Duodenal mucosa (tissue), 2 donors: ENCODE results near the gene EPHB2.

Experiments
- H3K27ac ChIP-seq: one replicate; pipeline ENCODE4 v1.7.0; 2013; ENCODE audit warnings: low read depth, low read length
- H3K27me3 ChIP-seq, 2 donors: one replicate each; pipeline ENCODE4 v1.7.0; 2013; ENCODE audit warnings: low read length in 2 of 2, control low read depth in 1 of 2; ENCODE audit not compliant: insufficient read depth in 2 of 2, control insufficient read depth in 1 of 2
- H3K36me3 ChIP-seq, 2 donors: one replicate each; pipeline ENCODE4 v1.7.0; 2013; ENCODE audit warnings: low read length in 2 of 2, control low read depth in 1 of 2; ENCODE audit not compliant: insufficient read depth in 2 of 2, control insufficient read depth in 1 of 2
- H3K4me1 ChIP-seq, 2 donors: one replicate each; pipeline ENCODE4 v1.7.0; 2013; ENCODE audit warnings: low read length in 2 of 2, control low read depth in 1 of 2; ENCODE audit not compliant: insufficient read depth in 2 of 2, control insufficient read depth in 1 of 2
- H3K4me3 ChIP-seq, 2 donors: one replicate each; pipeline ENCODE4 v1.7.0; 2013; ENCODE audit warnings: low read length in 2 of 2, low read depth in 1 of 2
- H3K9ac ChIP-seq, 2 donors: one replicate each; pipeline ENCODE4 v1.7.0; 2013; ENCODE audit warnings: low read length in 2 of 2, low read depth in 1 of 2
- H3K9me3 ChIP-seq, 2 donors: one replicate each; pipeline ENCODE4 v1.7.0; 2013; ENCODE audit warnings: low read length in 2 of 2, control low read depth in 1 of 2; ENCODE audit not compliant: control insufficient read depth in 1 of 2

The EPHB2 gene

GRCh38 chr1:22777388-22778057 is 66.9 kb downstream of the EPHB2 start:
- Histone ChIP-seq H3K27ac (no peak overlapping the region), H3K36me3 (no peaks in the 10 kb centered on the region), H3K9ac (no peak overlapping the region), H3K4me1 (peaks cover 7 to 24% of the 10 kb centered on the region in 2 donors), H3K27me3 (no peaks in the 10 kb centered on the region), H3K4me3 (no peak overlapping the region), H3K9me3 (no peaks in the 10 kb centered on the region)

GRCh38 chr1:22778408-22778807 is 67.8 kb downstream of the EPHB2 start:
- H3K27ac ChIP-seq, result no peak overlapping the region
- no peaks in the 10 kb centered on the region for H3K9me3 ChIP-seq
- no peak overlapping the region for H3K4me3 ChIP-seq
- H3K27me3 ChIP-seq, result no peaks in the 10 kb centered on the region
- H3K36me3 ChIP-seq, result peaks cover 0 to 5% of the 10 kb centered on the region in 2 donors
- H3K9ac ChIP-seq, result no peak overlapping the region
- peaks cover 7 to 24% of the 10 kb centered on the region in 2 donors for H3K4me1 ChIP-seq

- H3K9ac ChIP-seq, result no peak overlapping the region
- no peak overlapping the region for H3K4me3 ChIP-seq
- H3K4me1 ChIP-seq, result peaks cover 7 to 19% of the 10 kb centered on the region in 2 donors
- H3K36me3 ChIP-seq, result peaks cover 0 to 6% of the 10 kb centered on the region in 2 donors
- H3K9me3 ChIP-seq, result no peaks in the 10 kb centered on the region
- H3K27ac ChIP-seq, result no peak overlapping the region
- no peaks in the 10 kb centered on the region for H3K27me3 ChIP-seq
Observed at GRCh38 chr1:22778862-22779520, 68.4 kb downstream of the EPHB2 start.

DNA sequence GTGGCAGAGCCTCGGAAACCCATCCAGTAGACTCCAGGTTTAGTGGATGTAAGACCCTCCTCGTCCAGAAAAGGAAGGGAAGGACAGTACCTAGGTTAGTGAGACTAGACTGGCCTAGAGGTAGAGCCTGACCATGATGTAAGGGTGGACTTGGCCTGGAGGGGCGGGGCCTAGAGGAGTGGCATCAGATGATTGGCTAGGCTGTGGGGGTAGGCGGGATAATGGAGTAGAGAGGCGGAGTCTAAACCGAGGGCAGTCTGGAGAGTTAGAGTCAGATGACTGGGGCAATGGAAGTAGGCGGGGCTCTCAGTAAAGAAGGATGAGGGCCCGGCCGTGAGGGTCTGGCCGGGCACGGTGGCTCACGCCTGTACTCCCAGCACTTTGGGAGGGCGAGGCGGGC is 70.1 kb downstream of the EPHB2 start:
- H3K27me3 ChIP-seq, result no peaks in the 10 kb centered on the region
- no peak overlapping the region for H3K27ac ChIP-seq
- no peak overlapping the region for H3K9ac ChIP-seq
- H3K4me1 ChIP-seq, result peaks cover 7 to 13% of the 10 kb centered on the region in 2 donors
- H3K9me3 ChIP-seq, result no peaks in the 10 kb centered on the region
- no peak overlapping the region for H3K4me3 ChIP-seq
- peaks cover 0 to 21% of the 10 kb centered on the region in 2 donors for H3K36me3 ChIP-seq

- Histone ChIP-seq H3K4me3 (no peak overlapping the region), H3K9me3 (no peaks in the 10 kb centered on the region), H3K9ac (no peak overlapping the region), H3K4me1 (peaks cover 7 to 8% of the 10 kb centered on the region in 2 donors), H3K36me3 (peaks cover 0 to 28% of the 10 kb centered on the region in 2 donors), H3K27ac (no peak overlapping the region), H3K27me3 (no peaks in the 10 kb centered on the region)
Observed at GRCh38 chr1:22781483-22781882, 70.8 kb downstream of the EPHB2 start.

GRCh38 chr1:22782406-22782805 is 71.8 kb downstream of the EPHB2 start:
- Histone ChIP-seq H3K27me3 (no peaks in the 10 kb centered on the region), H3K36me3 (peaks cover 0 to 35% of the 10 kb centered on the region in 2 donors), H3K9me3 (no peaks in the 10 kb centered on the region), H3K9ac (no peak overlapping the region), H3K27ac (no peak overlapping the region), H3K4me3 (no peak overlapping the region), H3K4me1 (peaks cover 7 to 8% of the 10 kb centered on the region in 2 donors)

DNA sequence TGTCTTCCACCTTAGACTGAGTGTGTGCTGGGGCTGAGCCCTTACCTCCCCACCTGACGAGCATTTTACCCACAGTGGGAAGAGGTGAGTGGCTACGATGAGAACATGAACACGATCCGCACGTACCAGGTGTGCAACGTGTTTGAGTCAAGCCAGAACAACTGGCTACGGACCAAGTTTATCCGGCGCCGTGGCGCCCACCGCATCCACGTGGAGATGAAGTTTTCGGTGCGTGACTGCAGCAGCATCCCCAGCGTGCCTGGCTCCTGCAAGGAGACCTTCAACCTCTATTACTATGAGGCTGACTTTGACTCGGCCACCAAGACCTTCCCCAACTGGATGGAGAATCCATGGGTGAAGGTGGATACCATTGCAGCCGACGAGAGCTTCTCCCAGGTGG is 73.7 kb downstream of the EPHB2 start:
- Histone ChIP-seq H3K4me3 (no peak overlapping the region), H3K4me1 (peaks cover 10 to 12% of the 10 kb centered on the region in 2 donors), H3K36me3 (peaks cover 0 to 35% of the 10 kb centered on the region in 2 donors), H3K27ac (no peak overlapping the region), H3K27me3 (no peaks in the 10 kb centered on the region), H3K9ac (no peak overlapping the region), H3K9me3 (no peaks in the 10 kb centered on the region)

DNA sequence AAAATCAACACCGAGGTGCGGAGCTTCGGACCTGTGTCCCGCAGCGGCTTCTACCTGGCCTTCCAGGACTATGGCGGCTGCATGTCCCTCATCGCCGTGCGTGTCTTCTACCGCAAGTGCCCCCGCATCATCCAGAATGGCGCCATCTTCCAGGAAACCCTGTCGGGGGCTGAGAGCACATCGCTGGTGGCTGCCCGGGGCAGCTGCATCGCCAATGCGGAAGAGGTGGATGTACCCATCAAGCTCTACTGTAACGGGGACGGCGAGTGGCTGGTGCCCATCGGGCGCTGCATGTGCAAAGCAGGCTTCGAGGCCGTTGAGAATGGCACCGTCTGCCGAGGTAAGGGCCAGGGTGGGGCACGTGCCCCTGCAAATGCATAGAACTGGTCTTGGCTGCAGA is 74.1 kb downstream of the EPHB2 start:
- H3K36me3 ChIP-seq, result peaks cover 0 to 35% of the 10 kb centered on the region in 2 donors
- peaks cover 14 to 16% of the 10 kb centered on the region in 2 donors for H3K4me1 ChIP-seq
- no peak overlapping the region for H3K9ac ChIP-seq
- no peaks in the 10 kb centered on the region for H3K27me3 ChIP-seq
- H3K27ac ChIP-seq, result no peak overlapping the region
- H3K9me3 ChIP-seq, result no peaks in the 10 kb centered on the region
- no peak overlapping the region for H3K4me3 ChIP-seq

GRCh38 chr1:22786101-22786500 is 75.5 kb downstream of the EPHB2 start:
- Histone ChIP-seq H3K4me1 (peaks cover 27 to 28% of the 10 kb centered on the region in 2 donors), H3K9ac (no peak overlapping the region), H3K9me3 (no peaks in the 10 kb centered on the region), H3K27ac (no peak overlapping the region), H3K36me3 (peaks cover 0 to 35% of the 10 kb centered on the region in 2 donors), H3K4me3 (no peak overlapping the region), H3K27me3 (no peaks in the 10 kb centered on the region)

- Histone ChIP-seq H3K27ac (no peak overlapping the region), H3K27me3 (no peaks in the 10 kb centered on the region), H3K36me3 (peaks cover 0 to 35% of the 10 kb centered on the region in 2 donors), H3K9ac (no peak overlapping the region), H3K4me3 (no peak overlapping the region), H3K4me1 (peaks cover 32% of the 10 kb centered on the region in 2 donors), H3K9me3 (no peaks in the 10 kb centered on the region)
Observed at GRCh38 chr1:22786719-22787489, 76.3 kb downstream of the EPHB2 start.
